Skeletal muscle satellite cell (primary cell): Measurements from ENCODE around the gene PPM1M. TPM values are rescaled to one million over a fixed set of nuclear protein-coding genes. Genes with fewer than 3 reads are reported as not detected.

Experiments
- H3K27me3 ChIP-seq: 2 replicates; pipeline ENCODE4 v1.7.0; 2013; ENCODE audit warnings: low read length; ENCODE audit not compliant: control insufficient read depth, insufficient read depth
- H3K36me3 ChIP-seq: 2 replicates; pipeline ENCODE4 v1.7.0; 2013; ENCODE audit warnings: mild to moderate bottlenecking, control low read depth, low read length; ENCODE audit not compliant: insufficient read depth
- H3K4me1 ChIP-seq: 2 replicates; pipeline ENCODE4 v1.7.0; 2013; ENCODE audit warnings: low read length; ENCODE audit not compliant: control insufficient read depth, insufficient read depth
- H3K4me2 ChIP-seq: 2 replicates; pipeline ENCODE4 v1.7.0; 2013; ENCODE audit warnings: mild to moderate bottlenecking, low read length
- H3K4me3 ChIP-seq: 2 replicates; pipeline ENCODE4 v1.7.0; 2013; ENCODE audit warnings: low read length
- H3K9ac ChIP-seq: 2 replicates; pipeline ENCODE4 v1.7.0; 2013; ENCODE audit warnings: mild to moderate bottlenecking, low read depth, low read length, moderate library complexity
- H3K9me3 ChIP-seq: replicated peaks from 2 replicates; pipeline ENCODE4 v1.7.0; 2013; ENCODE audit warnings: mild to moderate bottlenecking, control low read depth, low read length
- total RNA-seq: library from RNA; depleted of rRNA; stranded (reverse); fragments of >200 nt; gene quantifications from 2 replicates; pipeline ENCODE4 v1.2.3, GENCODE V29; 2012; rRNA removed

Gene PPM1M, protein sequence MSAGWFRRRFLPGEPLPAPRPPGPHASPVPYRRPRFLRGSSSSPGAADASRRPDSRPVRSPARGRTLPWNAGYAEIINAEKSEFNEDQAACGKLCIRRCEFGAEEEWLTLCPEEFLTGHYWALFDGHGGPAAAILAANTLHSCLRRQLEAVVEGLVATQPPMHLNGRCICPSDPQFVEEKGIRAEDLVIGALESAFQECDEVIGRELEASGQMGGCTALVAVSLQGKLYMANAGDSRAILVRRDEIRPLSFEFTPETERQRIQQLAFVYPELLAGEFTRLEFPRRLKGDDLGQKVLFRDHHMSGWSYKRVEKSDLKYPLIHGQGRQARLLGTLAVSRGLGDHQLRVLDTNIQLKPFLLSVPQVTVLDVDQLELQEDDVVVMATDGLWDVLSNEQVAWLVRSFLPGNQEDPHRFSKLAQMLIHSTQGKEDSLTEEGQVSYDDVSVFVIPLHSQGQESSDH
- 10.3 and 15.7 TPM in 2 replicates for total RNA-seq

DNA sequence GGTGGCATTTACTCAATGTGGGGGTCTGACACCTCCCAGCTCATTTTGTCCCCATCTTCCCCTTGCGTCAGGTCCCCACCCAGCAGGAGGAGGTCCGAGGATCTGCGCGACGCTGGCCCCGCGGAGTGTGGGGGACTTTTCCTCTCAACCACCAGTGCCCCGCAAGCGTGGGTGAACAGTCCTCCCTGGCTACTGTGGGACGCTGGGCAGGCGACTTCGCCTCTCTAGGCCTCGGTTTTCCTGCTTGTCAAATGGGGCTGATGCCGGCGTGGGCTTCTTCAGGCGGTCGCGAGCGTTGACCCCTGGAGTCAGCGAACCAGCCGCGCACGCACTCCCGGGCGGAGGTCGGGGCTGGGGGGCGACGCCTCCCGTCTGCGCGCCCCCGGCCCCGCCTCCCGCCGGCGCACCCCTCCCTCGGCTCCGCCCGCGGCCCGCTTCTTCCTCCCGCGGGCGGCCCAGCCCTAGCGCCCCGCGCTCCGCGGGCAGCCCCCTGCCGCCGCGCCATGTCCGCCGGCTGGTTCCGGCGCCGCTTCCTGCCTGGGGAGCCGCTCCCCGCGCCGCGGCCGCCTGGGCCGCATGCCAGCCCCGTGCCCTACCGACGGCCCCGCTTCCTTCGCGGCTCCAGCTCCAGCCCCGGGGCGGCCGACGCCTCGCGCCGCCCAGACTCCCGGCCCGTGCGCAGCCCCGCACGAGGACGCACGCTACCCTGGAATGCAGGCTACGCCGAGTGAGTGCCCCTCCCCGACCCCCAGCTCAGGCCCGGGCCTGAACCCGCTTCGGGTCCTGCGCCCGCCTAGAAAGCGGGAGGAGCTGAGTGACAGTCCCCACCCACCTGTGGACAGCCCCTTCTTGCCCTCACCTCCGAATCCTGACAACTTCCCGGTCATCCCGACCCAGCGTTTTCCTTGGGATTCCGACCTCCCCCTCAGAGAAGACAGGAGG, at the start of gene PPM1M:
Gene PPM1M (plus strand): TSS at position 438 of the 942 bp plus-strand sequence. CDS start 66 bp downstream, at position 504.
- Histone ChIP-seq H3K4me1 (peaks cover 35% of the 10 kb centered on the region), H3K4me2 (peak within 1 kb of the TSS; percentile 97), H3K9ac (peak within 1 kb of the TSS; percentile 86), H3K36me3 (peaks cover 19% of the 10 kb centered on the region), H3K4me3 (peak within 1 kb of the TSS; percentile 80), H3K9me3 (no peaks in the 10 kb centered on the region), H3K27me3 (no peaks in the 10 kb centered on the region)

DNA sequence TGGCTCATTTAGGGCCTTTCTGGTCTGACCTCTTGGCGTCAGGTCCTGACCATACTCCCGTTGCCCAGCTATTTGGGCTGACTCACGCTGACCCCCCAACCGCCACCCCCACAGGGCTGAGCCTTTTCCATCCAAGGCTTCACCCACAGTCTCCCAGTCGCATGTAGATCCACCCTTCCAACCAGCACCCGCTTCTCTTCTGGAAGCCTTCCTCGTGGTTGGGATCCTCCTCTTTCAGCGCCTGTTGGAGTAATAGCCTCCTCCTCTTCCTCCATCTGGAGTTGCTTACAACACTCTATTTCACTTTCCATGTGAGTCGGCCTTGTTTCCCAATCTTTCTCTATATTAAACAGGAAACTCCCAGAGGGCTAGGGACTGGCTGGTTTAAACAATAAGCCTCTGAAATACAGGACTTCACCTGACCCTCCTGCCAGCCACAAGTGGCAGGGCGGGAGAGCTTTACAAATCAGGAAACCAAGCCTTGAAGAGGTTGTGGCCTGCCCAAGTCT, 49.7 kb upstream of the PPM1M start:
- no peak overlapping the region for H3K9ac ChIP-seq
- peaks cover 27% of the 10 kb centered on the region for H3K4me1 ChIP-seq
- no peak overlapping the region for H3K4me3 ChIP-seq
- no peaks in the 10 kb centered on the region for H3K27me3 ChIP-seq
- no peak overlapping the region for H3K4me2 ChIP-seq
- H3K9me3 ChIP-seq: no peaks in the 10 kb centered on the region
- peaks cover 12% of the 10 kb centered on the region for H3K36me3 ChIP-seq

DNA sequence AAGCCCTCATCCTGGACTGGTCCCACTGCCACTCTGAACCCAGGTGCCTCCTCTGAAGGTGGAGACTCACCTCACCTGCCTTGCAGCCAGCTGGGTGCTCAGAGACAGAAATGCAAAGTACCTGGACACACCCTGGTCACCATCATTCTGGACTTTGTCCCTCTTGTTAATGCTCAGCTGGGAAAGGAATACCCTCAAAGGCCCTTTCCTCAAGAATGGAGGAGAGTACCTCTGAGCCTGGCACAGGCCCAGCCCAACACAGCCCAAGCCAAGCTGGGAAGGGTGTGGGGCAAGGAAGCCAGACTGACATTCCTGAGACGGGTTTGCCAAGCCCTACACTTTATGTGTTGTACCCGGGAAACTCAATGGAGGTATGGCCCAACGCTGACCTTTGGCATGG, 48.6 kb upstream of the PPM1M start:
- H3K4me2 ChIP-seq: peak overlapping the region; percentile 97
- H3K4me3 ChIP-seq: no peak overlapping the region
- H3K36me3 ChIP-seq: peaks cover 21% of the 10 kb centered on the region
- peaks cover 25% of the 10 kb centered on the region for H3K4me1 ChIP-seq
- H3K27me3 ChIP-seq: no peaks in the 10 kb centered on the region
- no peaks in the 10 kb centered on the region for H3K9me3 ChIP-seq
- H3K9ac ChIP-seq: no peak overlapping the region

DNA sequence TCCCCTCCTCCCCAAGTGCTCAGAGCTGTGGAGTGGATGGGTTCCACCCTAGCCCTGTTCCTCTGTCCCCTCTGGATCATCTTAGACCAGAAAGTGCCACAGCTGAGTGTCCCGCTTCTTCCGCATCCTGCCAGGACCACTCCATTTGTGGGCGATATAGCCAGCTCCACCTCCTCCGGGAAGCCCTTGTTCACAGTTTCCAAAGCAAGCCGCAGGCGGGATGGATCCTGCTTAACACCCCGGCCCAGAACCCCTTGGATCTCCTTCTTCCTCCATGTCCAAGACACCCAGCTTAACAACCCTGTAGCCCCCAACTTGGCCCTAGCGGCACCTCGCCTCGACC, 48.1 kb upstream of the PPM1M start:
- H3K4me1 ChIP-seq: peaks cover 25% of the 10 kb centered on the region
- peak overlapping the region; percentile 93 for H3K4me3 ChIP-seq
- H3K4me2 ChIP-seq: peak overlapping the region; percentile 97
- H3K36me3 ChIP-seq: peaks cover 25% of the 10 kb centered on the region
- no peaks in the 10 kb centered on the region for H3K27me3 ChIP-seq
- H3K9ac ChIP-seq: peak overlapping the region; percentile 92
- no peaks in the 10 kb centered on the region for H3K9me3 ChIP-seq

DNA sequence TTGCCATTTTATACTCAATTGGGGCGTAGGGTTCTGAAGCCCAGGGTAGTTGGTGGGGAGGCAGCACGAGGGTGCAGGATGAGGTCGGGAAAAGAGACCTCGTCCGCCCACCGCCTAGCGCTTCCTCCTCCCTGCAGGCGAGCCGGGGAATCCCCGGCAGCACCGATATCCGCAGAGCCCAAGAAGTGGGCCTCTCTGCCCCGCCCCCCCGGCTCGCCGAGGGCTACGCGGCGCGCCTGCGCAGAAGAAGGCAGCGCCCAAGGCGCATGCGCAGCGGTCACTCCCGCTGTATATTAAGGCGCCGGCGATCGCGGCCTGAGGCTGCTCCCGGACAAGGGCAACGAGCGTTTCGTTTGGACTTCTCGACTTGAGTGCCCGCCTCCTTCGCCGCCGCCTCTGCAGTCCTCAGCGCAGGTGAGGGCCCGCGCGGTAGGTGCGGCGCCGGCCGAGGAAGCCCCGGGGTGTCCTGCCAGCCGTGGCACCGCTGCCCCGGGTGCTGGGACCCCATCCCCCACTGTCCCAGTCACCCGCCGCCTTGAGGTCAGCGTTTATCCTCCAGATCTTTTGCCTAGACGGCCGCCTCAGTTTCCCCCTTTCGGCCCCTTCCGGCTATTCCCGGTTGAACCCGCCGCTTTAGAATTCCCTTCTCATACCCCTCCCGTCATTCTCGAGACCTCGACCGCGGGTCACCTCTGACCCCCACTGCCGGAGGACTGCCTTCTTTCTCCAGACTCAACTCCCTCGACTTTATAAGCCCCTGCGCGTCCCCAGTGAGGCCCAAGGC, 47.5 kb upstream of the PPM1M start, which contains the start of gene ALAS1:
Gene ALAS1 (plus strand): TSS at position 319 of the 784 bp plus-strand sequence. CDS start 1,082 bp downstream, outside the sequence.
- H3K9ac ChIP-seq: peak within 1 kb of the TSS; percentile 92
- peak within 1 kb of the TSS; percentile 97 for H3K4me2 ChIP-seq
- H3K4me1 ChIP-seq: peaks cover 20% of the 10 kb centered on the region
- H3K36me3 ChIP-seq: peaks cover 31% of the 10 kb centered on the region
- H3K4me3 ChIP-seq: peak within 1 kb of the TSS; percentile 93
- H3K9me3 ChIP-seq: no peaks in the 10 kb centered on the region
- no peaks in the 10 kb centered on the region for H3K27me3 ChIP-seq

DNA sequence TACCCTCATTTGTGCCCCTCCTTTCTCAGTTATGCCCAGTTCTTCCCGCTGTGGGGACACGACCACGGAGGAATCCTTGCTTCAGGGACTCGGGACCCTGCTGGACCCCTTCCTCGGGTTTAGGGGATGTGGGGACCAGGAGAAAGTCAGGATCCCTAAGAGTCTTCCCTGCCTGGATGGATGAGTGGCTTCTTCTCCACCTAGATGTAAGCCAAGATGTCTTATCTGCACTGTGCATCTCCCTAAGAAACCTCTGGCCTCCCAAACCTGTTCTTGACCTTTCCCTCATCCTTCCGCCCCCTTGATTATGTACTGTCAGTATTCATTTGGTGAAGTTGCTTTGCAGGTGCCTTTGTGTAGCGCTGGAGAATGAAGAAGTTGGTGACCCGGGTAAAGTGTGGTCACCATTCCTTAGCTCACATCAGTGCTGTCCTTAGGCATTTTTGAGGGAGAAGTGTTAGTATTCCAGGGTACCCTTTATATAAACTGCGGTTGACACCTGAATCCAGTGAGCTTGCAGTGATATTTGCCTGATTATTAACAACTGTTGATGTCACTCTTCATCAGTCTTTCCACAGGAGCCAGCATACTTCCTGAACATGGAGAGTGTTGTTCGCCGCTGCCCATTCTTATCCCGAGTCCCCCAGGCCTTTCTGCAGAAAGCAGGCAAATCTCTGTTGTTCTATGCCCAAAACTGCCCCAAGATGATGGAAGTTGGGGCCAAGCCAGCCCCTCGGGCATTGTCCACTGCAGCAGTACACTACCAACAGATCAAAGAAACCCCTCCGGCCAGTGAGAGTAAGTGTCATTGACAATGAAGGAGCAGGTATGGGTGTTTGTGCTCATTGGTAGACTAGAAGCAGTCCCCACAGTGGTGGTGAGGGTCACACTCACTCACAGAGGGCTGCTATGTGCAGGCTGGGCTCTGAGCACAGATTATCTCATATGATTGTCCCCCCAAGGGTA, 46.6 kb upstream of the PPM1M start:
- H3K36me3 ChIP-seq: peaks cover 40% of the 10 kb centered on the region
- H3K4me1 ChIP-seq: peaks cover 16% of the 10 kb centered on the region
- no peaks in the 10 kb centered on the region for H3K27me3 ChIP-seq
- peak overlapping the region; percentile 93 for H3K4me3 ChIP-seq
- peak overlapping the region; percentile 92 for H3K9ac ChIP-seq
- H3K9me3 ChIP-seq: no peaks in the 10 kb centered on the region
- H3K4me2 ChIP-seq: peak overlapping the region; percentile 97

DNA sequence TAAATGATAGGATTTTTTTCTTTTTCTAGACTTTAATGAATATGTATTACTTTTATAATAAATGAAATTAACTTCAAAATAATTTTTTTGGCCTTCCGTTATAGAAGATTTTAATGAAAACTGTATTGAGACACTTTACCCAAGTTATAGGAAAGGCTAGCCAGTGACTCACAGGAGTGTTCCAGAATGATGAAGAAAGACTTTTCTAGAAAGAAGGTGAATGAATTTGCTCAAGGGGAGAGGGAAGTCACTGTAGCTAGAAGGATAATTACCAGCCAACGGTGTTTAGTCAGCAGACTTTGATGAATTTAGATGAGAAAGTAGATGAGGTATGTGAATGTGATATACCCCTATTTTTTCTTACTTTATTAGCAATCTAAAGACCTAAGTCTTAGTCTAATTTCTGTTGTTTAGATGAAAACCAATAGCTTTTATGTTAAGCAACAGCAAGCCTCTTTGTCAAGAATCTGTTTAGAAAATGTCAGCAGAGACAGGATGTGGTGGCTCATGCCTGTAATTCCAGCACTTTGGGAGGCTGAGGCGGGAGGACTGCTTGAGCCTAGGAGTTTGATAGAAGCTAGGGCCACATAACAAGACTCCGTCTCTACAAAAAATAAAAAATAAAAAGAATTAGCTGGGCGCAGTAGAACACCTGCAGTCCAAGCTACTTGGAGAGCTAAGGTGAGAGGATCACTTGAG, 44.4 kb upstream of the PPM1M start:
- no peaks in the 10 kb centered on the region for H3K27me3 ChIP-seq
- peaks cover 16% of the 10 kb centered on the region for H3K4me1 ChIP-seq
- no peaks in the 10 kb centered on the region for H3K9me3 ChIP-seq
- no peak overlapping the region for H3K4me3 ChIP-seq
- no peak overlapping the region for H3K9ac ChIP-seq
- no peak overlapping the region for H3K4me2 ChIP-seq
- peaks cover 62% of the 10 kb centered on the region for H3K36me3 ChIP-seq

DNA sequence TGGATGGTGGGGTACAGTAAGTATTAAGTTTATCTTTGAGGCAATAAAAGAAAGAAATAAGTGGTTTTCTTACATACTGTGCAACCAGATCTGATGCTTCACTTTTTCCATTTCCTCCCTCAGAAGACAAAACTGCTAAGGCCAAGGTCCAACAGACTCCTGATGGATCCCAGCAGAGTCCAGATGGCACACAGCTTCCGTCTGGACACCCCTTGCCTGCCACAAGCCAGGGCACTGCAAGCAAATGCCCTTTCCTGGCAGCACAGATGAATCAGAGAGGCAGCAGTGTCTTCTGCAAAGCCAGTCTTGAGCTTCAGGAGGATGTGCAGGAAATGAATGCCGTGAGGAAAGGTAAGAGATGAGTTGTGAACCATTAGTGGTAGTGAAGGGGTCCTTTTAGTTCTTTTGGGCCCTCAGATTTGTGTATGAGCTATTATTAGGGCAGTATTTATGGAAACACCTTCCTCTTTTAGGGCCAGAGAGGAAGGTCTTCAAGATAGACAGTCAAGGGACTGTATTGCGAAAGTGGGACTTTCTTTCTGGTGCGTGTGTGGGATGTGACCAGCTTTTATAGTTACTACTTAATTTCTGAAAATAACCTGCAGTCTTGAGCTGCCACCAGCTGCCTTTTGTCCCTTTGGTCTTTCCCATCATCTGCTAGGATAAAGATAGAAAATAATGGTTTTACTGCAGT, 43.0 kb upstream of the PPM1M start:
- H3K4me3 ChIP-seq: no peak overlapping the region
- H3K27me3 ChIP-seq: no peaks in the 10 kb centered on the region
- peaks cover 72% of the 10 kb centered on the region for H3K36me3 ChIP-seq
- no peak overlapping the region for H3K4me2 ChIP-seq
- H3K9ac ChIP-seq: no peak overlapping the region
- peaks cover 12% of the 10 kb centered on the region for H3K4me1 ChIP-seq
- no peaks in the 10 kb centered on the region for H3K9me3 ChIP-seq

DNA sequence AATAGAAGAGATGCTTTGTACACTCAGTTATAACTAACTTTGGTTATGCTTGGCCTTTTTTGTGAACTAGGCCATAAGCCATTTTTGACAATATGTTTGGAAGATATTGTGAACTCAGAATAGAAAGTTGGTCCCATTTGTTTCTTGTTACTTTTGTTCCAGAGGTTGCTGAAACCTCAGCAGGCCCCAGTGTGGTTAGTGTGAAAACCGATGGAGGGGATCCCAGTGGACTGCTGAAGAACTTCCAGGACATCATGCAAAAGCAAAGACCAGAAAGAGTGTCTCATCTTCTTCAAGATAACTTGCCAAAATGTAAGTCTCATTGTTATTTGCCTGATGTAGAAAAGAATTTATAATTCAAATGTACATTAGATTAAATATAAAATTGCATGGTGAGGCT, 41.9 kb upstream of the PPM1M start:
- peaks cover 7% of the 10 kb centered on the region for H3K4me1 ChIP-seq
- no peak overlapping the region for H3K4me3 ChIP-seq
- H3K27me3 ChIP-seq: no peaks in the 10 kb centered on the region
- H3K4me2 ChIP-seq: no peak overlapping the region
- peaks cover 84% of the 10 kb centered on the region for H3K36me3 ChIP-seq
- H3K9me3 ChIP-seq: no peaks in the 10 kb centered on the region
- no peak overlapping the region for H3K9ac ChIP-seq
